H1 (cell line): ENCODE data around the gene CACNA1G. TPM values are rescaled to one million over a fixed set of nuclear protein-coding genes. Genes with fewer than 3 reads are reported as not detected.

Experiments used
- BCL11A ChIP-seq, 2 experiments: IDR thresholded peaks; one replicate each; pipeline ENCODE4 v1.6.1; 2011; ENCODE audit warnings: low read depth in 2 of 2, low read length in 2 of 2, mild to moderate bottlenecking in 2 of 2
- BRCA1 ChIP-seq: IDR thresholded peaks from 2 replicates; pipeline ENCODE4 v1.6.1; 2012; ENCODE audit warnings: low read depth, low read length, improper control_type of control experiment
- CEBPB ChIP-seq: IDR thresholded peaks from 2 replicates; pipeline ENCODE4 v1.6.1; 2012; ENCODE audit warnings: low read depth, low read length
- CHD2 ChIP-seq: IDR thresholded peaks from 2 replicates; pipeline ENCODE4 v1.6.1; 2012; ENCODE audit warnings: low read length, improper control_type of control experiment
- TAF1 ChIP-seq: IDR thresholded peaks from 2 replicates; pipeline ENCODE4 v1.6.1; 2011; ENCODE audit warnings: mild to moderate bottlenecking, low read depth, low read length
- polyA plus RNA-seq, 7 experiments: library from polyadenylated mRNA; depleted of rRNA in 3 of 7; stranded (reverse) in 5 of 7; unstranded in 2 of 7; fragments of >200 nt in 5 of 7; fragments of 200-250 nt in 2 of 7; gene quantifications; 1 replicate in 5 of 7; 2 replicates in 1 of 7; 4 replicates in 1 of 7; pipeline versions ENCODE4 v1.2.1 to v1.2.3, GENCODE V29; 2011 to 2013; ENCODE audit warnings: missing spikeins in 2 of 7, mixed read lengths in 2 of 7
- total RNA-seq: library from RNA; stranded (reverse); fragmentation: NEBNext Ultra II Directional; extraction: Animal tissue kit (Norgen Biotek cat#: 25700); gene quantifications from 2 replicates; pipeline ENCODE4 v1.2.1, GENCODE V29; 2021
- TF ChIP-seq, protein P1 (sequence below): fragments of 300-600 bp; sonication (generic); IDR thresholded peaks from 2 replicates; pipeline ENCODE4 v1.7.1; 2012; ENCODE audit warnings: low read length, moderate library complexity, mild to moderate bottlenecking, inconsistent platforms; ENCODE audit not compliant: insufficient replicate concordance

CACNA1G gene
- total and polyA plus RNA-seq, 2 of the 8 experiments (the other 6 are each of a cell fraction or from before 2014, with no cell fraction given), result 2.9 to 4.9 TPM

DNA sequence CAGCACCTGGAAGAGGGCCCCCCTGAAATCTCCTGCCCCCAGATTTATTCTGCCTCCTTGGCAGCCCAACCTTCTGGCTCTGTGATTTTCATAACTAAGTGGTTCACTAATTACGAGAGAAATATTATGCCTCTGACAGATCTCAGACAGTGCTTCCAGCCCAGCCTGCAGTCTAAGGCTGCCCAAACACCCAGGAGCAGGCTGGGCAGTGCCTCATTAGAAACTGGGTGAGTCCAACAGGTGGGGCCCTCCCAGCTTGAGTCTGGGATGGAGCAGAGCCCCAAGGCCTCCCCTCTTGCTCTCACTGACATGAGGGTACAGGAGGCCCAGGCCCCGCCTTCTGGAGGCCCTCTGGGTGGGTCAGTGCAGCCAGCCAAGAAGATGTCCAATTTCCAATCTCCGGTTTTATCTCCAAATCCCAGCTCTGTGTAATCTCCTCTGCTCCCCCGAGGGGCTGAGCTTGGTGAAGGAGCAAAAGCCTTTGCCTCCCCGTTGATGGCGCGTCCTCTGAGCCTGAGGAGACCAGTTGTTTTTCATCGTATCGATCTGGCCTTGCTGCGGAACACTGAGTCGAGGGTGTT, 54.0 kb downstream of the CACNA1G start (continued):
- TF ChIP-seq, protein P1, sequence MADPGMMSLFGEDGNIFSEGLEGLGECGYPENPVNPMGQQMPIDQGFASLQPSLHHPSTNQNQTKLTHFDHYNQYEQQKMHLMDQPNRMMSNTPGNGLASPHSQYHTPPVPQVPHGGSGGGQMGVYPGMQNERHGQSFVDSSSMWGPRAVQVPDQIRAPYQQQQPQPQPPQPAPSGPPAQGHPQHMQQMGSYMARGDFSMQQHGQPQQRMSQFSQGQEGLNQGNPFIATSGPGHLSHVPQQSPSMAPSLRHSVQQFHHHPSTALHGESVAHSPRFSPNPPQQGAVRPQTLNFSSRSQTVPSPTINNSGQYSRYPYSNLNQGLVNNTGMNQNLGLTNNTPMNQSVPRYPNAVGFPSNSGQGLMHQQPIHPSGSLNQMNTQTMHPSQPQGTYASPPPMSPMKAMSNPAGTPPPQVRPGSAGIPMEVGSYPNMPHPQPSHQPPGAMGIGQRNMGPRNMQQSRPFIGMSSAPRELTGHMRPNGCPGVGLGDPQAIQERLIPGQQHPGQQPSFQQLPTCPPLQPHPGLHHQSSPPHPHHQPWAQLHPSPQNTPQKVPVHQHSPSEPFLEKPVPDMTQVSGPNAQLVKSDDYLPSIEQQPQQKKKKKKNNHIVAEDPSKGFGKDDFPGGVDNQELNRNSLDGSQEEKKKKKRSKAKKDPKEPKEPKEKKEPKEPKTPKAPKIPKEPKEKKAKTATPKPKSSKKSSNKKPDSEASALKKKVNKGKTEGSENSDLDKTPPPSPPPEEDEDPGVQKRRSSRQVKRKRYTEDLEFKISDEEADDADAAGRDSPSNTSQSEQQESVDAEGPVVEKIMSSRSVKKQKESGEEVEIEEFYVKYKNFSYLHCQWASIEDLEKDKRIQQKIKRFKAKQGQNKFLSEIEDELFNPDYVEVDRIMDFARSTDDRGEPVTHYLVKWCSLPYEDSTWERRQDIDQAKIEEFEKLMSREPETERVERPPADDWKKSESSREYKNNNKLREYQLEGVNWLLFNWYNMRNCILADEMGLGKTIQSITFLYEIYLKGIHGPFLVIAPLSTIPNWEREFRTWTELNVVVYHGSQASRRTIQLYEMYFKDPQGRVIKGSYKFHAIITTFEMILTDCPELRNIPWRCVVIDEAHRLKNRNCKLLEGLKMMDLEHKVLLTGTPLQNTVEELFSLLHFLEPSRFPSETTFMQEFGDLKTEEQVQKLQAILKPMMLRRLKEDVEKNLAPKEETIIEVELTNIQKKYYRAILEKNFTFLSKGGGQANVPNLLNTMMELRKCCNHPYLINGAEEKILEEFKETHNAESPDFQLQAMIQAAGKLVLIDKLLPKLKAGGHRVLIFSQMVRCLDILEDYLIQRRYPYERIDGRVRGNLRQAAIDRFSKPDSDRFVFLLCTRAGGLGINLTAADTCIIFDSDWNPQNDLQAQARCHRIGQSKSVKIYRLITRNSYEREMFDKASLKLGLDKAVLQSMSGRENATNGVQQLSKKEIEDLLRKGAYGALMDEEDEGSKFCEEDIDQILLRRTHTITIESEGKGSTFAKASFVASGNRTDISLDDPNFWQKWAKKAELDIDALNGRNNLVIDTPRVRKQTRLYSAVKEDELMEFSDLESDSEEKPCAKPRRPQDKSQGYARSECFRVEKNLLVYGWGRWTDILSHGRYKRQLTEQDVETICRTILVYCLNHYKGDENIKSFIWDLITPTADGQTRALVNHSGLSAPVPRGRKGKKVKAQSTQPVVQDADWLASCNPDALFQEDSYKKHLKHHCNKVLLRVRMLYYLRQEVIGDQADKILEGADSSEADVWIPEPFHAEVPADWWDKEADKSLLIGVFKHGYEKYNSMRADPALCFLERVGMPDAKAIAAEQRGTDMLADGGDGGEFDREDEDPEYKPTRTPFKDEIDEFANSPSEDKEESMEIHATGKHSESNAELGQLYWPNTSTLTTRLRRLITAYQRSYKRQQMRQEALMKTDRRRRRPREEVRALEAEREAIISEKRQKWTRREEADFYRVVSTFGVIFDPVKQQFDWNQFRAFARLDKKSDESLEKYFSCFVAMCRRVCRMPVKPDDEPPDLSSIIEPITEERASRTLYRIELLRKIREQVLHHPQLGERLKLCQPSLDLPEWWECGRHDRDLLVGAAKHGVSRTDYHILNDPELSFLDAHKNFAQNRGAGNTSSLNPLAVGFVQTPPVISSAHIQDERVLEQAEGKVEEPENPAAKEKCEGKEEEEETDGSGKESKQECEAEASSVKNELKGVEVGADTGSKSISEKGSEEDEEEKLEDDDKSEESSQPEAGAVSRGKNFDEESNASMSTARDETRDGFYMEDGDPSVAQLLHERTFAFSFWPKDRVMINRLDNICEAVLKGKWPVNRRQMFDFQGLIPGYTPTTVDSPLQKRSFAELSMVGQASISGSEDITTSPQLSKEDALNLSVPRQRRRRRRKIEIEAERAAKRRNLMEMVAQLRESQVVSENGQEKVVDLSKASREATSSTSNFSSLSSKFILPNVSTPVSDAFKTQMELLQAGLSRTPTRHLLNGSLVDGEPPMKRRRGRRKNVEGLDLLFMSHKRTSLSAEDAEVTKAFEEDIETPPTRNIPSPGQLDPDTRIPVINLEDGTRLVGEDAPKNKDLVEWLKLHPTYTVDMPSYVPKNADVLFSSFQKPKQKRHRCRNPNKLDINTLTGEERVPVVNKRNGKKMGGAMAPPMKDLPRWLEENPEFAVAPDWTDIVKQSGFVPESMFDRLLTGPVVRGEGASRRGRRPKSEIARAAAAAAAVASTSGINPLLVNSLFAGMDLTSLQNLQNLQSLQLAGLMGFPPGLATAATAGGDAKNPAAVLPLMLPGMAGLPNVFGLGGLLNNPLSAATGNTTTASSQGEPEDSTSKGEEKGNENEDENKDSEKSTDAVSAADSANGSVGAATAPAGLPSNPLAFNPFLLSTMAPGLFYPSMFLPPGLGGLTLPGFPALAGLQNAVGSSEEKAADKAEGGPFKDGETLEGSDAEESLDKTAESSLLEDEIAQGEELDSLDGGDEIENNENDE, result no peak
- TF ChIP-seq TAF1, result no peak
- no peak for TF ChIP-seq CEBPB
- no peak for TF ChIP-seq BCL11A (IDR thresholded peaks at IDR 0.05; ENCODE audit: low read depth in 2 of 2, low read length in 2 of 2)
- no peak for TF ChIP-seq BRCA1
- TF ChIP-seq CHD2, result no peak
